Measurements from ENCODE around the gene CTTN.
A peak's percentile ranks its signal among the peaks of the same experiment; 100 is the strongest.
"Not testable (repeated sequence)": the region's sequence is repeated elsewhere in the genome, so short reads cannot be mapped to it uniquely, and the experiment has no call there.

CTTN gene

DNA sequence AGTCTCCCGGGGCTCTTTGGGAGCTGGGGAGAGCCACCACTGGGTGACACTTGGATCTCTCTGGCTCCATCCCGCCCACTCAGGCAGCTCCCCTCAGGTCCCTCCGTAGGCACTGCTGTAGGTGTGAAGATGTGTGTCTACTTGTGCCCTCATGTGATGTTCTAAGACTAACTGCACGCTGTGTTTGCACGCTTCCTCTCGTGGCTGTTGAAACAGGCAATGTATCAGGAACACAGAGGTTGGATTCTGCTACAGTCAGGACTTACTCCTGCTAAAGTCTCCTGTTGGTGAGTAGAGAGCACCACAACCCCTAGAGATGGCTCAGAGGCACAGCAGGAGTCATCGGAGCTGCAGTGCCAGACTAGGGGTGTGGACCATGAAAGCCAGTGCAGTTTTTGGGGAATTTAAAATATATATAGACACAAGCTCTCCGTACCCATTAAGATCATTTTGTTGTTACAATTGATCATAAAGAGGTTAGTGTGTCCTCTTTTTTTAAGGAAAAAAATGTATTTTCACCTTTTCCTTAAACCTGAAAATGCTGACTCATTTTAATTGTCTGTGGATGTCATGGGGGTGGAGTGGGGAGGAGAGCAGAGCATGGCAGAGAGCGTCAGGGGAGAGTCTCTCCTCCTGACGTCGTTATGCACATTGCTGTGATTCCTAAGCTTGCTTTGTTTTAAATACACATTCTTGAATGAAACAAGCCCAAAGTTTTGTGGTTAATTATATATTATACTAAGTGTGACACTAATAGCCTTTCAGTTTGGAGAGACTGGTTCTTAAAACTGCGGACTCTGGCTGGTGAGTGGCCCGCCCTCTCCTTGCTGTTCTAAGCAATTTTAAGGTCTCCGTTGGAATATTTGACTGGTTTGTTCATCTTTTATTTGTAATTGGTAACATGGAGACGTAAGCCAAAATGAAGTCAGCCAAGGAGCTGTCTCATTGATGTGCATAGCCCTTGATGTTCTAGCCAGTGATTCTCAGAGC, 16.2 kb upstream of the CTTN start:
- DNase-seq = no peak

DNA sequence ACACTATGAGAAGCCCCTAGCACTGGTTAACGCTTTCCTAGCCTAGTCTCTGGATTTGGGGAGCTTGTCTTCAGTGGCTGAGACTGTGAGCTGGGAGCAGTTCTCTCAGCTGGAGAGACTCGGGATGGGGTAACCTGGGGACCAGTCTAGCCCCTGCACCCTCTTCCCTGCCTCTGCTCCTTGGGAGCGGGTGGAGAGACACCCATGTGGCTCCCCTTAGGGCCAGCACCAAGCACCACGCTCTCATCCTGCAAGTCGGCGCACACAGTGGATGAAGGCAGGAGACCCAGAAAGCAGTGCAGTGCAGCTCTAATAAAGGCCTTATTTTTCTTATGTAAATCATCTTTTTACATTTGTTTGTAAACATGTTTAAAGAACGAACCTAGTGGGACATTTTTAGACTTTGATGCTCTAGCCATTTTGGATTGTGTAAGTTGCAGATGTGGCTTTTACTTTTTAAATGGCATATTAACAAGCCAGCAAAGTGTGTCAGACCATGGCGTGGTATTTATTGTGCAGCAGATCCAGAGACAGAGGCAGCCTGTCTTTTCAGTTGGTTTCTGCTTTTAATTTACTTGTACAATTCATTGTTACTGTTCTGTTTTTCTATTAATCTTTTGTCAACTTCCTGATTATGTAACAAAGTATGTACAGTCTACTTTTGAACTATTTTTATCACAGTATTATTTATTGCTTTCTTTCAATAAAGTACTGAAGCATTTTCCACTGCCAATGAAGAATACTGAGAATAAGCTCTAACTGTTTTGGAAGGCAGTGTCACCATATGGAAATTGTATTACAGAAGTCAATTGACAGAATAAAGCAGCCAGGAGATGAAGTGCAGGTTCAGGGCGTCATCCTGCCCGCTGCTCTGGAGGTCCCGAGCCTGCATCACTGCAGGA, 14.4 kb upstream of the CTTN start:
- no peak for DNase-seq

DNA sequence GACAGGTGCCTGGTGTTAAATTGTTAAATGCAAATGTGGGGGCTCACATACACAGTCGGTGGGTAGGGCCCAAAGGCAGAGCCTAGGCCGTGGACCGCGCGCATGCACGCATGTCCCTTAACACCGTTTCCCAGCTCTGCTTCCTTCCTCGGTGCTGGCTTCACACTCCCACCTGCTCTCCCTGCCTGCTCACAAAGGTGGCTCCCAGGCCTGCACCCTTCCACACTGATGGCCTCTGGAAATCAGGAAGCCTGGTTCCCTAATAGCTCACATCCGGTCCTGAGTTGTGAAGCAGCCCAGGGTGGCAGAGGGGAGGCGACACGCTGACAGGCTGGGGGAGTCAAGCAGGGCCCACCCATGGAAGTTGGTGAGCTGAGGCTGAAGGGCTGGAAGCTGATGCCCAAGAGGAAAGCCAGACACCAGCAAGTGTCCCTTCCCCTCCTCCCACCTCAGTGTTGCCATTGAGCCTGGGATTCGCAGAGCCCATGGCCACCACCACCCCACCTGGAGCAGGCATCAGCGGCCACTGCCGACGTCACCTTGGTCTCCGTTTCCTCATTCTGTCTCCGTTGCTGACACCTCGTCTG, 13.7 kb upstream of the CTTN start:
- DNase-seq = no peak

DNA sequence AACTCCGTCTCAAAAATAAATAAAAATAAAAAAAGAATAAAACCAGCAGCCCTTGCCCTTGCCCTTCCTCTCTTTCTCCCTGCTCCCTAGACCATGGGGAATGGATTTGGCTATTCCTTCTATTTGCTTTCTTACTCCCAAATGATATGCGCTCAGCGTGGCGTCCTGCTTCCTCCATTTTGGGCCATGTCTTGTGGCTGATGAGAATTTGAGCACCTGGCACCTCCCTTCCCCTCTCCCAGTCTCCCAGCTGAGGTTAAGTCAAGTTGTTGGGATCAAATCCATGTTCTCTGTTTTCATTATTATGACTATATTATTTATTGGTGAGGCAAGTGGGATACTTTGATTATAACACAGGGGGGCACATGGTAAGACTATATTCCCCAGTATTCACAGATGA, 10.8 kb upstream of the CTTN start:
- DNase-seq = no peak

DNA sequence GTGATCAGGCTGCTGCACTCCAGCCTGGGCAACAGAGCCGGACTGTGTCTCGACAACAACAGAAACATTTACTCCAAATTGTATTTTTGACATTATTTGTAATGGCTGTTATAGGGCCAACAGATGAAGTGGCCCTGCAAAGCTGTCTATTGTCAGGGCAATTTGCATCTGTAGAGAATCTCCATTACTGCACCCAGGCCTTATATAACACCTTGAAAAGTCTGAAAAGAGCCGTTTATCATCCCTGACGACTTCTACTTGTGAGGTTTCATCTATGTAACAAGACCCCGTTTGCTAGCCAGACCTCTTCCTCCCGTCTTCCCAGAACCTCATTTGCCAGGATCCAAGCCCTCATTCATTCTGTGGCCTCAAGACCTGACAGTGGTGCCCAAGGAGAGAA, 9.1 kb upstream of the CTTN start:
- DNase-seq = no peak

DNA sequence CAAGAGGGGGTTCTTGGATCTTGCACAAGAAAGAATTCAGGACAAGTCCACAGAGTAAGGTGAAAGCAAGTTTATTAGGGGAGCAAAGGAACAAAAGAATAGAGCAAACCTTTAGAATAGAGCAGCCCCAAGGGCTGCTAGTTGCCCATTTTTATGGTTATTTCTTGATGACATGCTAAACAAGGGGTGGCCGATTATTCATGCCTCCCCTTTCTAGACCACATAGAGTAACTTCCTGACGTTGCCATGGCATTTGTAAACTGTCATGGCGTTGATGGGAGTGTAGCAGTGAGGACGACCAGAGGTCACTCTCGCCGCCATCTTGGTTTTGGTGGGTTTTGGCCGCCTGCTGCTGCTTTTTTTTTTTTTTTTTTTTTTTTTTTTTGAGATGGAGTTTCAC, 7.4 kb upstream of the CTTN start:
- not testable (repeated sequence) for DNase-seq

DNA sequence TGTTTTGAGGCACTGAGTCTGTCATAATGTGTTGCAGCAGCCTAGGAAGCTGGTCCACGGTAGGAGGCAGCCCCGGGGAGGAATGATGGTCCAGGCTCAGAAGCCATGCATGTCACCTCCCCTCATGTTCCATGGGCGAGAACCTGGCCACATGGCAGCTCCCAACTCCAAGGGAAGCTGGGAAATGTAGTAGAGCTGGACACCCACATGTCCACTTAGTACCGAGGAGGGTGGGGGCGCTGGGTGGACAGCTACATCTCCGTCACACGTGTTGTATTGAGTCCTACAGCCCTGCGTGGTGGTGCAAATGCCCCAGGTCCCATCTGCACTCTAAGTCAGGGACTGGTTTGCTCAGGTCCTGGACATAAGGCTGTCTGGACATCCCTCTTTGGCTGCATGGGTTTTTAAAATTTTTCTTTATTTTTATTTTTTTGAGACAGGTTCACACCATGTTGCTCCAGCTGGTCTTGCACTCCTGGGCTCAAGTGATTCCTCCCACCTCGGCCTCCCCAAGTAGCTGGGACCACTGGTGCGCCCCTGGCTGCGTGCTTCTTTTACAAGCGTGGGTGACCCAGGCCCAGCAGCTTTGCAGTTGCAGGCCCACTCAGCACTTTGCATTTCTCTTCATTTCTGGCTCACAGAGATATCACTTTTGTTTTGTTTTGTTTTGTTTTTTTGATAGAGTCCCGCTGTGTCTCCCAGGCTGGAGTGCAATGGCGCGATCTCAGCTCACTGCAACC, 3.9 kb upstream of the CTTN start:
- DNase-seq = no peak

DNA sequence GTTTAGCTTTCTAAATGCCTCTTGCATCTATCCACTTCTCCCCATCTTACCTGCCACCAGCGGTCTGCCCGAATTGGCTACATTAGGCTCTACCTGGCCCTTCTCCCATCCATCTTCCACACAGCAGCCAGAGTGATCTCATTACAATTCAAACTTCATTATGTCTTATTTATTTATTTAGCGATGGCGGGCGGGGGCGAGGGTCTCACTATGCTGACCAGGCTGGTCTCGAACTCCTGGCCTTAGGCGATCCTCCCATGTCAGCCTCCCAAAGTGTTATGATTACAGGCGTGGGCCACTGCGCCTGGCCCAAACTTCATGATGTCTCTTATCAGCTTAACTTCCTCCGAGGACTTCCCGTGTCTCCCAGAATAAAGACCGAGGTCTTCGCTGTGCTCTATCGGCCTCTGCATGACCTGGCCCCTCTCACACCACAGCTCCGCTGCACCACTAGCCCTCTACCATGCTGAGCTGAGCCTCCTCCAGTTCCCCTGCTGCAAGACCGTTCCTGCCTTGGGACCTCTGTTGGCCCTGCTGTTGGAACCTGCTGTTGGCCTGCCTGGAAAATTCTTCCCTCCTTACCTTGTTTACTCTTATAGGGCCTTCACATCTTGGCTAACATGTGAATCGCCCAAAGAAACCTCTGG, 870 bp upstream of the CTTN start:
- peak; percentile 70 for DNase-seq

DNA sequence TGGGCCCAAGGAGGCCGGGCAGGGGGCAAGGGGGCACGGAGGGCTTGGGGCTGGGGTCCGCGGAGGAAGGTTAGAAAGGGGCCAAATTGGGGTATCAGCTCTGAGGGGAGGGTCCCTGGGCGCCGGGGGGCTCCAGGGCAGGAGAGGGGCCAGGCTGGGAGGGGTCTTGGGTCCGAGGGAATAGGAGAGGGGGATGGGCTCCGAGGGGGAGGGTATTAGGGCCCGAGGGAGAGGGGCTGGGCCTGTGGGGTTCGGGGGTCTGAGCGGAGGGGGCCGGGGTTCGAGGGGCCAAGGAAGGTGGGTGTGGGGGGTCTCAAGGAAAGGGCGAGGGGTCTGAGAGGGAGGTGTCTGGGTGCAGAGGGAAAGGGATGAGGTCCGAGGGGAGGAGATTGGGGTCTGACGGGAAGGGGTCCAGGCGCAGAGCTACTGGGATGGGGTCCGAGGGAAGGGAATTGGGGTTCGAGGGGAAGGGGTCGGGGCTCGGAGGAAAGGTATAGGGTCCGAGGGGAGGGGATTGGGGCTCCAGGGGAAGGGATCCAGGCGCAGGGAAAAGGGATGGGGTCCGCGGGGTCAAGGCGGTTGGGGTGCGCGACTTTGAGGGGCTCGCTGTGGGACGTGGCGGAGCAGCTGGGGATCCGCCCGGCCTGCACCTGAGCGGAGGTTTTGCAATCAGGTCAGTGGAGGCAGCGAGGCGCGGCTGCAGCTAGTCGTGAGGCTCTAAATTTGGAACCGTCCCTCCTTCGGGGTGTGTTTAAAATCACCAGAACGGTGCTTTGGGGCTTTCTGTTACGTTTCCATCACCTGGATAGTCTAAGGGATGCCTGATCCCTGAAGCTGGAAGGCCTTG, 728 bp downstream of the CTTN start:
- DNase-seq = no peak

DNA sequence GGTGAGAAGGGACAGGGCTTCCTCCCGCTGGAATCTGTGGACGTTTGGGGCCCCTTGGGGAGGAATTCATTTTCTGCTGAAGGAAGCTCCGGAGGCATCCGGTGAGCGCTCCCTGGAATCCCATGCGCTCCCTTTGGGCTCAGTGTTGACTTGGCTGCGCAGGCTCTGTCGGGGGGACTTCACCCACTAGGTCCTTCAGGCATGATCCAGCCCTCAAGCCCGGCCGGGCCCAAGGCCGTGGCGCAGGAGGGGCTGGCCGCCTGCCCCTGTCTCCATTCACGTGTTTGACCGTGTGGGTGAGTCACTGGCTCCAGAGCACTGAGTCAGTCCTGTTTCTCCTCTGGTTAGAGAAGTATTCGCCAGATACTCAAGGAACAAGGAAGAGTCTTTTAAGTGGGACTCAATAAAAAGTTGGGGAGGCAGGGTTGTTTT, 1.4 kb downstream of the CTTN start:
- no peak for DNase-seq

DNA sequence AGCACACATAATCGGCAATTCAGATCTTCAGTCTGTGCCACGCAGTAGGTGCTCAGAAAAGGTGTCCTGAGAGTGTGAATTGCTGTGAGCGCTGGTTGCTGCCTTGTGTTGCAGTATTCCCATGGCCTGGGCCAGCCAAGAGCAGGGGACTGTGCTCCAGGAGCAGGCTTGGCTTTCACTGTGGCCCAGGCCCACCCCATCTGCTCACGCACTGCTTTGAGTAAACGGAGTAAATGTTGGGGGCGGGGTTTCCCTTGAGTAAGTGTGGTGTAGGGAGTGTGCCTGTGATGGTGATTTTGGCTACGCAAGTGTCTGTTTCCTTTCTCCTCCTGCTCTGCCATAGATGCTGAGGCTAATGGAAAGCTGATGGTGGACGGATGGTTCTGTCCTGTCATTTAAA, 2.3 kb downstream of the CTTN start:
- no peak for DNase-seq

DNA sequence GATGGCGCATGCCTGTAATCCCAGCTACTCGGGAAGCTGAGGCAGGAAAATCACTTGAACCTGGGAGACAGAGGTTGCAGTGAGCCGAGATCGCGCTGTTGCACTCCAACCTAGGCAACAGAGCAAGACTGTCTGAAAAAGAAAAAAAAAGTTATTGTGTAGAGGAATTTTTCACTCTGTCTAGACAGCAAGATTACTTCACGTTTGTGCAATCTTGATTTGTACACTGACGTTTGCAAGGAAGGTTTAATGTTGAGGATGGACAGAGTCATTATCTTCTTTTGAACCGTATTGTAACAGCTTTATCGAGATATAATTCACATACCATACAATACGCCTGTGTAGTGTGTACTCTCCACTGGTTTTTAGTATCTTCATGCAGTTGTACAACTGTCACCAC, 3.7 kb downstream of the CTTN start:
- no peak for DNase-seq

DNA sequence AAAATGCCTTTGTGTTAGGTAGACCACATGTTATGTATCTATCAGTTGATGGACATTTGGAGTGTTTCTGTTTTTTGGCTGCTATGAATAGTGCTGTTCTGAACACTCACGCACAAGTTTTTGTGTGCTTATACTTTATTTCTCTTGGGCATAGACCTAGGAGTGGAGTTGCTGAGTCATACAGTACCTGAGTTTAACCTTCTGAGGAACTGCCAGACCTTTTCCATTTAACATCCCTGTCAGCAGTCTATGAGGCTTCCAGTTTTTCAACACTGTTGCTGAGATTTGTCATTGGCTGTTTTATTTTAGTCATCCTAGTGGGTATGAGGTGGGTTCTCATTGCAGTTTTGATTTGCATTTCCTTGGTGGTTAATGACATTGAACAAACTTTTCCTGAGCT, 4.4 kb downstream of the CTTN start:
- DNase-seq = no peak

DNA sequence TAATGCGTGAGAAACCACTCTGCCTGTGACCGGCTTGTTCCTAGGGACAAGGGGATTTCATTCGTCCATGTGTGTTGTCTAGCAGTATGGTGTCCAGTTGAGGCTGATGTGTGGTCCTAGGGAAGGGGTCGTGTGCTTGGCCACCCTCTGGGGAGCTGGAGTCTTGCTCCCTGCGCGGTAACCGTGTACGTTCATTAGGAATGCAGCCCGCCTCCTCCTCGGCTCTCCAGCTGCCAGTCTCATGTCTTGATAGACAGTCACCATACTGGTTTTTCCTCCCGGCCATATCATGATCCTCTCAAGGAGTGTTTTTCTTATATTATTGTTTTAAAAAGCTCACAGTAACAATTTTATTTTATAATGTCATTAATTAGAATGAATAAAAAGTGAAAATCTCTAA, 5.9 kb downstream of the CTTN start:
- DNase-seq = no peak

DNA sequence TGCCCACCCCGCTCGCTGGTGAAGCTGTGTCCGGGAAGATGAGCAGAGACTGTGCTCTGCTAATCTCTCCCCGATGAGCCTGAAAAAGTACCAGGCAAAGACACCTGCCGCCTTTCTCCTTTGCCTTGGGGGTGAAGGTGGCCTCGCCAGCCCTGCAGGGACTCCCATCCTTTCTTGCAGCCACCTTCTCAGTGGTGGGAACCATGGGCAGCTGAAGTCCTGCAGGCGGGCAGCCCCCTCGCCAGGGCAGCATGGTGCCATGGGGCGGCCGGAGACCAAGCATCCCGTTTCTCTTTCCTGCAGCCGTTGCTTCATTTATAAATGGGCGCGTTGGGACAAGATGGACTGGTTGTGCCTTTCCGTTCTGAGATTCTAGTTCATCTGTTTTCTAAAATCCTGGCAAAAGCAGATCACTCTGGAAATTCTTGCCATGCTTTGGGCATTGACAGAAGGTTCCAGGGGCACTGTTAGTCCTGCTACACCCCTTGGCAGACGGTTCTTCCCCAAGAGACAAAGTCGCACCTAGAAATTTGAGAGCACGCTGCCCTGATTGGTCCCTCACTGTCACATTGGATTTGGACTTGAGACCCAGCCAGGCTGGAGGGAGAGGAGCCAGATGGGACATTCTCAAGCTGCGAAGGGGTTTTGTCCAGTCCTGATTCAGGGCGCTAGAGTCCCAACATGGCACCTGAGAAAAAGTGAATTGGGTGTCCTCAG, 7.5 kb downstream of the CTTN start:
- no peak for DNase-seq

DNA sequence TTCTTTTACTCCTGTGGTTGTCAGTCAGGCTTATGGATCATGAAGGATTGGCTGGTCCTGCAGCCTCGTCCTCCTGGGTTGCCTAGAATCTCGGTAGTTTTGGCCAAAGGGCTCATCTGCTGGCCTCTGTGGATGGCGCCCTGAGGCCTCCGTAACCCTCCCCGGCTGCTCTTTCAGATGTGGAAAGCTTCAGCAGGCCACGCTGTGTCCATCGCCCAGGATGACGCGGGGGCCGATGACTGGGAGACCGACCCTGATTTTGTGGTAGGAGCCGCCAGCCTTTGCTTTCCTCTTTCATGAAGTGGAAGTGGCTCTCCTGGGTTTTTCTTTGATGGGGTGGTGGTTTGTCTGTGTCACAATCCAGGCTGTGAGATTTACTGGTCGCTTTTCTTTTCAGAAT, 8.8 kb downstream of the CTTN start:
- DNase-seq = no peak

DNA sequence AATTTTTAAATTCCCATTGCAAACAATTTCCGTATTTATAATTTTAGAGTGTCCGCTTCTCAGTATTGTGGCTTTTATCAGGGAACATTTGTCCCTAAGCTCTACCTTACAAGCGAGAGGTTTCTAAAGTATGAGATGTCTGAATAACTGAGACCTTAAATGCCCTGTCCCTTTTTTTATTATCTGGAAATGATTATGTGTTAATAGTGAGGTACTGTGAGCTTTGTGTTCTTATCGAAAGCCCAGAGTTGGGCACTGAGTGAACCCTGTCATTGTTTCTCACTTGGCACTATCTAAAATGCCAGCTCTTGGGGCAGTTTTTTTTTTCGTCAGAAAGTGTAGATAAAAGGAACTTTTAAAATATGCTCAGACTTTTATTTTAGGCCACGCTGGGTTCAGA, 9.5 kb downstream of the CTTN start:
- no peak for DNase-seq

DNA sequence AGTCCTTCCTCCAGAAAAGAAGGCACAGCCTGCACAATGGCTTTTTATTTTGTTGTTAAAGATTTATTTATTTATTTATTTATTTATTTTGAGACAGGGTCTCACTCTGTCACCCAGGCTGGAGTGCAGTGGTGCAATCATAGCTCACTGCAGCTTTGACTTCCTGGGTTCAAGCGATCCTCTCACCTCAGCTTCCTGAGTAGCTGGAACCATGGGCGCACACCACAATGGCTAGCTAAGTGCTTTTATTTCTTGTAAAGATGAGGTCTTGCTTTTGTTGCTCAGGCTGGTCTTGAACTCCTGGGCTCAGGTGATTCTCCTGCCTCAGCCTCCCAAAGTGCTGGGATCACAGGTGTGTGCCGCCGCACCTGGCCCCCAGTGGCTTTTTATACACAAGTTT, 10.0 kb downstream of the CTTN start:
- not testable (repeated sequence) for DNase-seq

DNA sequence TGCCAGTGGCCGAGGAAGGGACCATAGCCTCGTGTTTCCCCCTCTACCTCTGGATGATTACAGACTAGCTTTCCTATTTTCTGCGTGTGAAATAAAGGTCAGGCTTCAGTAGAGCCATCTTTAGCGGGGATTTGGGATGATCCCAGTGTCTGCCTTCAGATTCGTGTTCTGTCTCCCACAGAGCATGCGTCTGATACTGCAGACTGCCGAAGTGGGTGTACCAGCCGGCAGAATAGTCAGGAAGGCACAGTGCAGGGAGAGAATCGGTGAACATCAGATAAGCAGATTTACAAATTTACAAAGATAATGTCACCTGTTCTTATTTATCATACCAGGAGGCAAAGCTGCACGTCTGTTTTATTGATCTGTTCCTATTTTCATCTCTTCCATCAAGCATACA, 11.1 kb downstream of the CTTN start:
- DNase-seq = no peak

DNA sequence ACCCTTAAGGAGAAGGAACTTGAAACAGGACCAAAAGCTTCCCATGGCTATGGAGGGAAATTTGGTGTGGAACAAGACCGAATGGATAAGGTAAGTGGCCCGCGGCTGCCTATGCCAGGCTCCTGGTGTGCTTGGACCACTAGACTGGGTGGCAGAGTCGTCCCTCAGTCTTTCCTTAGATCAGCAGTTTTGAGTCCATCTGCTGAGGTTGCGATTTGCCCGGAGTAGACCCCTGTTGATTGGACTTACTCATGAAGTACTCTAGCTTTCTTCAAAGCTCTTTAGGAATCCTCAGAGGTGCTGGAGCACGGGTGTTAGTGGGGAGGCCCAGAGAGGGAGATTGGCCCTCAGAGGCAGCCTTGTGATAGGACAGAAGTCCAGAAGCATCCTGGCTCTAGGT, 11.5 kb downstream of the CTTN start:
- DNase-seq = no peak

Data from NCI-H1092 treated with DMSO at 0.1 percent for 48 hours (cell line).